Stimulated activated CD4-positive, alpha-beta T cell treated with anti-CD3 and anti-CD28 coated beads, TNF-alpha, amount 100 ng/mL, for 48 hours (primary cell): Measurements from ENCODE around the gene MORN5.
A peak's percentile ranks its signal among the peaks of the same experiment; 100 is the strongest.

Experiments used
- DNase-seq, 3 donors: peaks; one replicate each; pipeline ENCODE4 v3.0.0-alpha.2; 2020; ENCODE audit warnings: low read depth in 3 of 3

The MORN5 gene

GRCh38 chr9:122124528-122124927, 35.2 kb upstream of the MORN5 start:
- no peak for DNase-seq

DNA sequence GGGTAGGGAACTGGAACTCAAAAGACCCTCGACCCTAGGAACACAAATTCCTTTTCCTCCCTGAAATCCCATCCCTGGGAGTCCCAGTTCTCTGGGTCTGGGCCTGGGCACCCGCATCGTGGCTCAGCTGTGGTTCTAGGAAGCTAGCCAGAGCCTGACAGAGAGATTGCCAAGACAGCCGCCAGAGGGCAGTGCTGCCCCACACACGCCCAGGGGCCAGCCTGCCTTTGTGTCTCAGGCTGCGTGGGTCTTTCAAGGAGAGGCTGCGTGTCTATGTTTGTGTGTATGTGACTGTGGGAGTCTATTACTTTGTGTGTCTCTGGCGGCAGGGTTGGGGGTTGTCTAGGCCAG, 34.6 kb upstream of the MORN5 start:
- peak; percentile 56 to 71 (median 69) for DNase-seq

DNA sequence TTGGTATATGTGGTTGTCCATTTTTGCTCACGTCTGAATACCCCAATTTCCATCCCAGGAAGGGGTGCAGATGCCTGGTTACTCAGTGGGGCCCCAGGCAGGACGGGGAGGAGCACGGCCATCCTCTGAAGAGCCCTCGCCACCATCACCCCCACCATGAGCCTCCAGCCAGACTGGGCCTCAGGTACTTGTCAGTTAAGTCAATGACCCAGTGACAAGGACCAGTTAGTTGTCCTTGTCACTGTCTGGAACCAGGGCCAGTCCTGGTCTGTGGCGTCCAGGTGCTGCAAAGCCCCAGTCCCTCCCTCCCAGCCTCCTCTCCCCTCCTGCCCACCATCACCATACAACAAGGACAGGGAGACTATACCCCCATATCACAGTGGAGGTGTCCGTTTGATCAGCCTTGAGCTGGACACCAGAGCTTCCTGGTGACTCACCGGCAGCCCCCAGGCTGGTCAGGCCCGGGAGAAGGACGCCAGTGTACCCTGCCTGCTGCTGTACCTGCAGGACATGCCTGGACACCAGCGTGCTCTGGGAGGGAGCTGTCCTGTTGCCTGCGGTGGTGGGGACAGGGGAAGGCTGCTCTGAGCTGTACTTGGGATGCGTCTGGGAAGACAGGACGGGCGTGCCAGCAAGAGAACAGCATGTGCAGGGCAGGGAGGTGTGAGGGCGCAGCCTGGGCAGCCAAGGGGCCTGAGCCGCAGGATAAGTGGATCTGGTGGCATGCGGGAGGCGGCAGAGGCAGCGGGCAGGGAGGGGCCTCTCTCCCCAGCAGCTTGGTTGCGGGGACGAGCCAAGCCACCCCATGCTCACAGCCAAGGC, 34.0 kb upstream of the MORN5 start:
- no peak for DNase-seq

GRCh38 chr9:122126331-122127261, 33.1 kb upstream of the MORN5 start:
- no peak for DNase-seq

GRCh38 chr9:122127396-122127798, 32.3 kb upstream of the MORN5 start:
- no peak for DNase-seq

DNA sequence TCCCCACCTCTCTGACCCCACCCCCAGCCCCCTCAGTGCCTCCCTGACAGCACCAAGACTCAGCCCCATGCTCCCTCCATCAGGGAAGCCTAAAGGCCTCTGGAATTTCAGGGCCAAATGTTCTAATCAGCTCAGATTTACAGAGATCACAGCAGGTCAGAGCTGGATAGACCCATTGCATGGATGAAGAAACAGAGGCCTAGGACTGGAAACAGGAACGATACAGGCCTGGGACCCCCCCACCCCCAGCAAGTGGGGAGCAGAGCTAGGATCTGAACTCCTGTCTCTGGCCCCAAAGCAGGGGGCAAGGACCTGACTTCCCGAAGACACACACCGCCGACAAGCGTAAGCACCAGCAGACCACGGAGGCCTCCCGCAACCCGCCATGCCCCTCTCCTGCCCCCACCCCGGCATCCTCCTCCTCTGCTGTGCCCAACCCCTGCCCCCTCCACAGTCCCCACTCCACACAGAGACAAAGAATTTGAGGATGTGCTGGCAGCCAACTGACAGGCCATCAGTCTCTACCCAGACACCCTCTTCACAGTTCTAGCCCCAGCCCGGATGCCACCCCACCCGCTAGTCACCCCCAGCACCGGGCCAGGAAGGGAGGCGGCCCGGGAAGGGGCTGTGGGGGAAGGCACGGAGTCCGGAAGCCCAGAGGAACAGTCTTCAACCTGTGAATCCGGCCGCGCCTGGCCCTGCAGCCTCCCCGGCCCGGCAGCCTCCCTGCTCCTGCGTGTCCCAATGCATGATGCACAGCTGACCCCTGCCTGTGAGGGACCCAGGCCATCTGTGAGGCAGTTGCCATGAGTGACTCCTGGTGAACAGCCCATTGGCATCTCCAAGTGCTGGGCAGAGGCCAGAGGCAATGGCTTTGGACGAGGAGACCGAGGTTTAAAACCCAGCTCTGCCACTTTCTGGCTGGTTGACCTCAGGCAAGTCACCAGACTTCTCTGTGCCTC, 31.4 kb upstream of the MORN5 start:
- no peak for DNase-seq

- DNase-seq: no peak
Observed at GRCh38 chr9:122128969-122129343, 30.8 kb upstream of the MORN5 start.

DNA sequence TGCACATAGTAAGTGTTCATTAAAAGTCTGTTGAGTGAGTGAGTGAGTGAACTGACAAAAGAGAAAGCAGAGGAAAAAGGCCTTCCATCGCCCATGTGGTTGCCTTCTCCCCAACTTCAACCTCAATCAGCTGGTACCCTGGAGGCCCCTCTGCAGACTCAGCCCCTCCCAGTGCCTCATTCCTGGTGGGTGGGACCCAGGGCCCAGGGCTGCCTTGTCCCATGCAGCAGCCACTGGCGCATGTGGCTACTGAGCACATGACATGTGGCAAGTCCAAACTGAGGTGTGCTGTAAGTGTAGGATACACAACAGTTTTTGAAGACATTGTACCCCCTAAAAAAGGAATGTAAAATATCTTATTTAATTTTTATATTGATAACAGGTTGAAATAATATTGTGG, 29.7 kb upstream of the MORN5 start:
- DNase-seq: no peak

DNA sequence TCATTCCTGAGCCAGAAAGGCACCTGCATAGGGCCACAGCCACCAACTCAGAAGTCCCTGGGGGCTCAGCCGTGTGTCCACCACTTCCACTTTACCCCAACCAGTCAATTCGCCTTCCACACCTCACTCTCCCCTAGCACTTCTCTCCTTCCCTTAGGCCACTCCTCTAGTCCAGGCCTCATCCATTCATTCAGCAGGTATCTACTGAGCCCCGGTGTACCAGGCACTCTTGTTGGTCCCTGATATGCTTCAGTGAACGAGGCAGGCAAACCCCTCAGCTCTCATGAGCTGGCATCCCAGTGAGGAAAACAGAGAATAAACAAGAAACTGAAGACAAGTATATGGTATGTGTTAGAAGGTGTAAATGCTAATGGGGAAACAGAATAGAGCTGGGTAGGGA, 28.9 kb upstream of the MORN5 start:
- DNase-seq: no peak

DNA sequence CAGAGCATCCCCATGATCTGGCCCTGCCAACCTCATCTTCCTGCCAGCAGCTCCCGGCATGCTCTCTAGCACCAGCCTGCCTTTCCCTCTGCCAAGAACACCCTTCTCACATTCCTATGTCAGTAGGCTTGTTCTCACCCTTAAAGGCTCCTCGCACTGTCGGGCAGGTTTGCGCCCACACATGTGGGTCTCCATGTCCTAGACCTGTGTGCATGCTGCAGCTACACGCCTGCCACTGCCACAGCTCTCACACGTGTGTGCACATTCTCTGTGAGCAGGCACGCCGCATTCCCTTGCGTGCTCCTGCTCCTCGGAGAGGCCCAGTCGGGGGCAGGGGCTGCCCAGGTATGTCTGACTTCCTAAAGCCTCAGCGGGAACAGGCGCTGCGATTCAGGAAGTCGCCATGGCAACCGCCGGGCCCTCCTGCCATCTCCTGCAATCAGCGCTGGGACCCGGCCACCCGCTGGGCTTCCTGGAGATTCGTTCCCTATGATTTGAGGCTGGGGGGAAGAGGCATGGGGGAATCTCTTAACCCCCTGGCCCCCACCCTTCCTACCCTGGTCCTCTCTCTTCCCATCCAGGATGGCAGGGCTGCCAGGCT, 28.2 kb upstream of the MORN5 start:
- DNase-seq: no peak

DNA sequence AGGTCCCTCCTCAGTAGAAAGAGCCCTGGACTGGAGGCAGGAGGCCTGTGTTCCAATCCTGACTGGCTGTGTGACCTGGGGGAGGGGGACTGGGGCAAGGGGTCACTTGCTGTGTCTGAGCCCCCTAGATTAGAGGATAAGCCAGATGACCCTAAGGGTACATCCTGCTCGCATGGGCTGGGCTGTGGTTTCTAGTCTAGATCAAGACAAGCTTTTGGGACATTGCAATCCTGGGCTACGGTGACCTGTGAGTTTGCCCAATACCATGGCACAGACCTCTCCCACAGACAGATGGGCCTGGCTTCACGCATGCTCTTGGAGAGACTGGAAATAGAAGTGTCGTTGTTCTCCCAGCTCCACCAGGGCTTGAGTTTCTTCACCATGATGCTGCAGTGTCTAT, 27.2 kb upstream of the MORN5 start:
- no peak for DNase-seq

DNA sequence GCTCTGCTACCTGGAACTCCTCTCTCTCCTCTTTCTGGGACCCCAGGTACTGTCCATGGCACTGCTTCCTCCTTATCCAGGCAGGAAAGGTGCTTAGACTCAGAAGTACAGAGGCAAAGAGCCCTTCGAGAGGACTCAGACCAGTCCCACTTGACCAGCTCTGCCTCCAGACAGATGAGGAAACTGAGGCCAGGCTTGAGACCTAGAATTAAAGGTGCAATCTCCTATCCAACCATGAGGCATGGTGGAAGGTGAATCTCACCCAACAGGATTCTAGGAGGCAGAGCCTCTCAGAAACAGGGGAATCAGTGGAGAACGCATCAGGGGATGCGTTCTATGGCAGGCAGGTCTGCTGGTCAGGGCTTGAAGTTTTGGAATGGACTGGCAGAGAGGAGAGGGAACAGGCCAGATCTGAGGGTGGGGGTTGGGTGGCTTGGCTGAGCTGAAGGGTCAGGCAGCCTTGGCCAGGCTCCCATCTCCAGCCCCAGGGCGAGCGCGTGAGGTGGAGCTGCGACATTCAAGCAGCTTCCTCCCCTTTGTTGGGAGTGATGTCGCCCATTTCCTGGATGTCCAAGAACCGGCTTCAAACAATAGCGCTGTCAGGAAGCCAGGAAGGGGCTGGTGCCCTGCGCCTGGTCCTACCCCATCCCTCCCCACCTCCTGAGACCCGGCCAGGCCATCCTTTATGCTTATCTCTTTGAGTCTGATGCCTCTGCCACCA, 26.3 kb upstream of the MORN5 start:
- no peak for DNase-seq

DNA sequence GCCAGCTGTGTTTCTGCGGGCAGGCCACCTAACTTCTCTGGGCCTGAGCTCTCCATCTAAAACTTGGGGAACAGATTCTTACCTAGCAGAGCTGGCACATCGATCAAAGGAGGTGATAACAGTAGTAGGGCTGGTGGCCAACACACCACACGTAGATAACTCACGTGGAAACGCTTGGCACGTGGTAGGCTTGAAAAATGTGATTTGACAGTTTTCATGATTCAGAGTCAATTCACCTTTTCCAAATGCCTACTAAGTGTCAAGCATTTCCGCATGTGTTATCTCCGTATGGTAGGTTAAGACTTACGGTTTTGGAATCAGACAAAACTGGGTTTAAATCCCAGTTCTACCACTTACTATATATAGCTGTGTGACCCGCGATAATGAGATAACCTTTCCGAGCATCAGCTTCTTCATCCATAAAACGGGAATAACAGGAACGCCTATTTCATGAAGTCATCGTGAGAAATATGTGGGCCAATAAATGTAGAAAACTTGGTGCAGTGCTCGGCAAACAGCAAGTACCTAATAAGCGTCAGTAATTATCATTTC, 25.6 kb upstream of the MORN5 start:
- no peak for DNase-seq

DNA sequence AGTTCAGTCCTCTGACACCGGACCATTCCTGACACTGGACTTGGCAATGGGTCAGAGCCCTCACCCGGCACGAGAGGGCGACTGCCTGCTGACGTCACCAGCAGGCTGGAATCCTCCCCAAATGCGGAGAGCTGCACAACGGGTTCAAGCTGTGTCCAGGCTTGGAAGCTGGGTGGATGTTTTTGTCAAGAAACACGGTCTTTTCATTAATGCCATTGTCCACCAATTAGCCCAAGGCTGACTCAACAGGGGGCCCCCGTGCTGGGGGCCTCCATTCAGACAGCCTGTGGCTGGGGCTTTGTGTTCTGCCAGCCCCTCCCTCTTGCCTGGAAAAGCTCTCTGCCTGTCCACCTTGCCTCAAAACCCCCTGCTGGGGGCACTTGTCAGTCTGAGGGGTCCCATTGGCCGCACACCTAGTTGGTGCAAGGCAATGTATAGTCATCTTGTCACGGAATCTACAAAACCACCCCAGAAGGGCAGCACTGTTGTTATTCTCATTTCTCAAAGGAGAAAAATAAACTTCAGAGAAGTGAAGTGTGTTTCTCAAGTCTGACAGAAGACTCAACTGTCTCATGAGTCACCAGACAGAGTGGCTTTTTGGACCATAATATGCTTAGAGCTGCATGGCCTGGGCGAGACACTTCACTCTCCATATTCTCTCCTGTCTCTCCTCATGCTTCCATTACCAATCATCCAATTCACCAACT, 24.7 kb upstream of the MORN5 start:
- no peak for DNase-seq

GRCh38 chr9:122135529-122135859, 24.2 kb upstream of the MORN5 start:
- no peak for DNase-seq

DNA sequence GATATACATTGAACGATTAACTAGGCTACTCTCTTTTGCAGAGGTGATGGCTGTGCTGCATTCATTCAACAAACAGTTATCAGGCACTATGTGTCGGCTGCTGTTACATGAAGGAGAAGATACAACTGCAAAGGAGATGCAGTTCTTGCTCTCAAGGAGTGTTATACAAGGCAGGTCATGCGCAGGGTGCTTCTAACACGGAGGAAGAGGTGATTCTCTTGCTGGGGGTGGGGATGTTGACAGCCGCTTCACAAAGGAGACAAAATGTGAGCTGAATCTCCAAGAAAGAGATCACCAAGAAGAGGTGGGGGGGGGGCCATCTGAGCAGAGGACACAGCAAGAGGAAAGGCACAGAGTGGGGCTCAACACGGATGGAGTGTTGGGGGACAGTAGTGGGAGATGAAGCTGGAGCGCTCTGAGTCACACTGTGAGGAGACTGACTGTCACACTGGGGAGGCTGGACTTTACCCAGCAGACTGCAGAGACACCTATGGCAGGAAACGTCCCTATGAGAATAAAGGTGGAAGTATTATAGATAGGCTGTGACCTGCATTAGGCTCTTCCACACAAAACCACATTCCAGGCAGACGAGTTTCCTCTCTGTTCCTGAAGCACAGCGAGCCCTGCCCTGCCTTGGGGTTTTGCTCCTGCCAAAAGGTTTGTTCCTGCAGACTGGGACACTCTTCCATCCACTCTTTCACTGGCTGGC, 21.0 kb upstream of the MORN5 start:
- DNase-seq: no peak

DNA sequence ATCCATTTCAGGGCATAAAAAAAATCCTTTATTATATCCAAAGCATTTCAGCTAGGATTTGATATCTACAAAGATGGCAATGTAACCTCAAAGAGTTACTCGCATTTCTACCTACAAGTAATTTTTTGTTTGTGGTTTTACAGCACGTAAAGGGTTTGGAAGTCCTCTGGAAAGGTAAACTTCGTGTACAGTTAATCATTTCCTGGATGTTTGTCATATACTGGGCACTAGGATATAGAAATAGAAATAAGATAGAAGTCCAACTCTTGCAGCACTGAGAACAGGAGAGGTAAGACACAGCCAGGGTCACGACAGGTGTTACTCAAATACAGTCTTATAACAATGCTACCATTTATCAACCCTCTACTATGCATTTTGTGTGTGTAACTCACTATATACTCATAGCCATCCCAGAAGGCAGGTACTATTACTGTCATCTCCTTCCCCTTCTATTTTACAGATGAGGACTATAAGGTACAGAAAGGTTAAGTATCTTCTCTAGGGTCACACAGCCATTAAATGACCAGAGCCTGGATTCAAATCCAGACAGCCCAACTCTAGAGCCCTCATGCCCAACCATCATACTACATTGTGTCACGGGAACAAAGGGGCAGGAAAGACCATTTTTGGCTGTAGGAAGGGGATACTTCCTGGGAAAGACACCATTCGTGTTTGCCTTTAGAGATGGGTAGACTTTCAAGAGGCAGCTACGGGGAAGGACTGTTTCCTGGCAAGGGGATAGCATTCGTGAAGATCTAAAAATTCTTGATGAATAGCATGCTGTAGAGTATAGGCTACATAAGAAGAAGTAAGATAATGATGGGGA, 19.1 kb upstream of the MORN5 start:
- no peak for DNase-seq

- DNase-seq: no peak
Observed at GRCh38 chr9:122141671-122142070, 18.0 kb upstream of the MORN5 start.
